ENCODE measurements around the gene STON1.
"Not testable (repeated sequence)": the region's sequence is repeated elsewhere in the genome, so short reads cannot be mapped to it uniquely, and the experiment has no call there.

STON1 gene

GRCh38 chr2:48620604-48621003 lies 90.7 kb downstream of the STON1 start:
- no peaks in the 10 kb centered on the region for H3K9me3 ChIP-seq (ENCODE audit: severe bottlenecking)
- DNase-seq (ENCODE audit: low spot score) = no peak
- no peak overlapping the region for H3K27ac ChIP-seq (ENCODE audit: poor library complexity, severe bottlenecking)
- H3K36me3 ChIP-seq (ENCODE audit: low read depth) = no peaks in the 10 kb centered on the region
- H3K4me1 ChIP-seq (ENCODE audit: insufficient read depth, poor library complexity, severe bottlenecking) = no peaks in the 10 kb centered on the region
- ATAC-seq (ENCODE audit: low read depth) = no peak
- no peak for TF ChIP-seq CTCF (IDR thresholded peaks at IDR 0.05; ENCODE audit: poor library complexity, severe bottlenecking)
- no peak overlapping the region for H3K4me3 ChIP-seq (ENCODE audit: severe bottlenecking)
- H3K27me3 ChIP-seq (ENCODE audit: insufficient read depth, poor library complexity, severe bottlenecking) = no peaks in the 10 kb centered on the region

- ATAC-seq (ENCODE audit: low read depth); H3K4me3 ChIP-seq (ENCODE audit: severe bottlenecking); H3K27ac ChIP-seq (ENCODE audit: poor library complexity, severe bottlenecking); H3K27me3 ChIP-seq (ENCODE audit: insufficient read depth, poor library complexity, severe bottlenecking); H3K9me3 ChIP-seq (ENCODE audit: severe bottlenecking); H3K4me1 ChIP-seq (ENCODE audit: insufficient read depth, poor library complexity, severe bottlenecking); DNase-seq (ENCODE audit: low spot score); H3K36me3 ChIP-seq (ENCODE audit: low read depth): not testable (repeated sequence)
These were observed 92.7 kb downstream of the STON1 start for GRCh38 chr2:48622691-48623090.

- no peak for TF ChIP-seq CTCF (IDR thresholded peaks at IDR 0.05; ENCODE audit: poor library complexity, severe bottlenecking)
- no peak for ATAC-seq (ENCODE audit: low read depth)
- no peaks in the 10 kb centered on the region for H3K9me3 ChIP-seq (ENCODE audit: severe bottlenecking)
- H3K36me3 ChIP-seq (ENCODE audit: low read depth) = no peaks in the 10 kb centered on the region
- no peaks in the 10 kb centered on the region for H3K4me1 ChIP-seq (ENCODE audit: insufficient read depth, poor library complexity, severe bottlenecking)
- no peaks in the 10 kb centered on the region for H3K27me3 ChIP-seq (ENCODE audit: insufficient read depth, poor library complexity, severe bottlenecking)
- DNase-seq (ENCODE audit: low spot score) = no peak
- no peak overlapping the region for H3K4me3 ChIP-seq (ENCODE audit: severe bottlenecking)
- no peak overlapping the region for H3K27ac ChIP-seq (ENCODE audit: poor library complexity, severe bottlenecking)
These were observed 94.7 kb downstream of the STON1 start for GRCh38 chr2:48624696-48625095.

- no peaks in the 10 kb centered on the region for H3K36me3 ChIP-seq (ENCODE audit: low read depth)
- DNase-seq (ENCODE audit: low spot score) (no peak), ATAC-seq (ENCODE audit: low read depth) (no peak)
- TF ChIP-seq CTCF (IDR thresholded peaks at IDR 0.05; ENCODE audit: poor library complexity, severe bottlenecking) = no peak
- no peaks in the 10 kb centered on the region for H3K9me3 ChIP-seq (ENCODE audit: severe bottlenecking)
- no peaks in the 10 kb centered on the region for H3K4me1 ChIP-seq (ENCODE audit: insufficient read depth, poor library complexity, severe bottlenecking)
- no peak overlapping the region for H3K4me3 ChIP-seq (ENCODE audit: severe bottlenecking)
- H3K27ac ChIP-seq (ENCODE audit: poor library complexity, severe bottlenecking) = no peak overlapping the region
- no peaks in the 10 kb centered on the region for H3K27me3 ChIP-seq (ENCODE audit: insufficient read depth, poor library complexity, severe bottlenecking)
These were observed 96.1 kb downstream of the STON1 start for GRCh38 chr2:48626047-48626446.

- H3K4me1 ChIP-seq (ENCODE audit: insufficient read depth, poor library complexity, severe bottlenecking) = no peaks in the 10 kb centered on the region
- no peaks in the 10 kb centered on the region for H3K9me3 ChIP-seq (ENCODE audit: severe bottlenecking)
- no peak for DNase-seq (ENCODE audit: low spot score)
- H3K27me3 ChIP-seq (ENCODE audit: insufficient read depth, poor library complexity, severe bottlenecking) = no peaks in the 10 kb centered on the region
- H3K4me3 ChIP-seq (ENCODE audit: severe bottlenecking) = no peak overlapping the region
- no peaks in the 10 kb centered on the region for H3K36me3 ChIP-seq (ENCODE audit: low read depth)
- no peak overlapping the region for H3K27ac ChIP-seq (ENCODE audit: poor library complexity, severe bottlenecking)
- no peak for ATAC-seq (ENCODE audit: low read depth)
- TF ChIP-seq CTCF (IDR thresholded peaks at IDR 0.05; ENCODE audit: poor library complexity, severe bottlenecking) = no peak
These were observed 103.2 kb downstream of the STON1 start for GRCh38 chr2:48633143-48633542.
